ENCODE data around the gene CDK13. TPM values are rescaled to one million over a fixed set of nuclear protein-coding genes. Genes with fewer than 3 reads are reported as not detected.
"Not testable (repeated sequence)": the region's sequence is repeated elsewhere in the genome, so short reads cannot be mapped to it uniquely, and the experiment has no call there.

Gene CDK13
- total RNA-seq, 1 donor = 109 TPM

- Histone ChIP-seq H4K20me1 (ENCODE audit: insufficient read depth, low read length) (peaks cover under 1% of the 10 kb centered on the region), H3K27ac (ENCODE audit: low read depth, low read length) (no peak overlapping the region), H3K27me3 (ENCODE audit: insufficient read depth, low read length) (no peaks in the 10 kb centered on the region), H2AFZ (ENCODE audit: low read length) (no peak overlapping the region), H3K4me1 (ENCODE audit: insufficient read depth, low read length) (peaks cover 11% of the 10 kb centered on the region), H3K79me2 (ENCODE audit: insufficient read depth, low read length) (peaks cover 19% of the 10 kb centered on the region), H3K4me2 (ENCODE audit: insufficient read depth, low read length) (no peak overlapping the region), H3K36me3 (ENCODE audit: insufficient read depth, low read length) (no peaks in the 10 kb centered on the region), H3K4me3 (ENCODE audit: insufficient read depth, low read length) (no peak overlapping the region), H3K9me3 (ENCODE audit: low read depth, low read length) (no peaks in the 10 kb centered on the region)
- TF ChIP-seq CTCF (IDR thresholded peaks at IDR 0.05; ENCODE audit: extremely low read depth, low read depth, low read length) = no peak
- DNase-seq (ENCODE audit: insufficient read length, low spot score, missing footprints) = no peak
Measured at GRCh38 chr7:40137563-40137962, 187.5 kb downstream of the CDK13 start.

- Histone ChIP-seq H3K36me3 (ENCODE audit: insufficient read depth, low read length) (no peaks in the 10 kb centered on the region), H4K20me1 (ENCODE audit: insufficient read depth, low read length) (no peaks in the 10 kb centered on the region), H3K27ac (ENCODE audit: low read depth, low read length) (no peak overlapping the region), H3K4me2 (ENCODE audit: insufficient read depth, low read length) (no peak overlapping the region), H3K4me1 (ENCODE audit: insufficient read depth, low read length) (no peaks in the 10 kb centered on the region), H3K4me3 (ENCODE audit: insufficient read depth, low read length) (no peak overlapping the region), H2AFZ (ENCODE audit: low read length) (no peak overlapping the region), H3K9me3 (ENCODE audit: low read depth, low read length) (no peaks in the 10 kb centered on the region), H3K79me2 (ENCODE audit: insufficient read depth, low read length) (peaks cover 5% of the 10 kb centered on the region), H3K27me3 (ENCODE audit: insufficient read depth, low read length) (no peaks in the 10 kb centered on the region)
- no peak for DNase-seq (ENCODE audit: insufficient read length, low spot score, missing footprints)
- TF ChIP-seq CTCF (IDR thresholded peaks at IDR 0.05; ENCODE audit: extremely low read depth, low read depth, low read length) = no peak
Measured at GRCh38 chr7:40138973-40139372, 188.9 kb downstream of the CDK13 start.

GRCh38 chr7:40139891-40140290 lies 189.8 kb downstream of the CDK13 start:
- H4K20me1 ChIP-seq (ENCODE audit: insufficient read depth, low read length); DNase-seq (ENCODE audit: insufficient read length, low spot score, missing footprints); H3K4me2 ChIP-seq (ENCODE audit: insufficient read depth, low read length); H3K4me3 ChIP-seq (ENCODE audit: insufficient read depth, low read length); H2AFZ ChIP-seq (ENCODE audit: low read length); H3K79me2 ChIP-seq (ENCODE audit: insufficient read depth, low read length); H3K9me3 ChIP-seq (ENCODE audit: low read depth, low read length); H3K27ac ChIP-seq (ENCODE audit: low read depth, low read length); H3K36me3 ChIP-seq (ENCODE audit: insufficient read depth, low read length); H3K27me3 ChIP-seq (ENCODE audit: insufficient read depth, low read length); H3K4me1 ChIP-seq (ENCODE audit: insufficient read depth, low read length): not testable (repeated sequence)

GRCh38 chr7:40141916-40142315 lies 191.9 kb downstream of the CDK13 start:
- not testable (repeated sequence) for H4K20me1 ChIP-seq (ENCODE audit: insufficient read depth, low read length); H2AFZ ChIP-seq (ENCODE audit: low read length); H3K4me2 ChIP-seq (ENCODE audit: insufficient read depth, low read length); H3K4me3 ChIP-seq (ENCODE audit: insufficient read depth, low read length); H3K4me1 ChIP-seq (ENCODE audit: insufficient read depth, low read length); H3K9me3 ChIP-seq (ENCODE audit: low read depth, low read length); DNase-seq (ENCODE audit: insufficient read length, low spot score, missing footprints); H3K79me2 ChIP-seq (ENCODE audit: insufficient read depth, low read length); H3K27ac ChIP-seq (ENCODE audit: low read depth, low read length); H3K36me3 ChIP-seq (ENCODE audit: insufficient read depth, low read length); H3K27me3 ChIP-seq (ENCODE audit: insufficient read depth, low read length)

GRCh38 chr7:40145596-40146130 lies 195.6 kb downstream of the CDK13 start:
- H3K4me1 ChIP-seq (ENCODE audit: insufficient read depth, low read length); H4K20me1 ChIP-seq (ENCODE audit: insufficient read depth, low read length); DNase-seq (ENCODE audit: insufficient read length, low spot score, missing footprints); H3K4me2 ChIP-seq (ENCODE audit: insufficient read depth, low read length); H3K79me2 ChIP-seq (ENCODE audit: insufficient read depth, low read length); H2AFZ ChIP-seq (ENCODE audit: low read length); H3K27me3 ChIP-seq (ENCODE audit: insufficient read depth, low read length); H3K27ac ChIP-seq (ENCODE audit: low read depth, low read length); H3K36me3 ChIP-seq (ENCODE audit: insufficient read depth, low read length); H3K9me3 ChIP-seq (ENCODE audit: low read depth, low read length); H3K4me3 ChIP-seq (ENCODE audit: insufficient read depth, low read length): not testable (repeated sequence)
